H1 (cell line): Measurements from ENCODE around the gene C10orf120. TPM values are rescaled to one million over a fixed set of nuclear protein-coding genes. Genes with fewer than 3 reads are reported as not detected.

ENCODE experiments used
- CTCF ChIA-PET: fragments of 300-600 bp; sonication (Branson Sonifier 250); formaldehyde crosslinking; loops from one replicate; lab custom pipeline; 2021; ENCODE audit not compliant: partially characterized antibody; lab: Charles Lee
- POLR2A ChIA-PET: fragments of 300-600 bp; sonication (Branson Sonifier 250); formaldehyde crosslinking; loops from one replicate; lab custom pipeline; 2021; ENCODE audit warnings: inconsistent platforms; ENCODE audit not compliant: partially characterized antibody; lab: Charles Lee
- DNase-seq, 2 experiments: peaks; one replicate each; pipeline versions ENCODE4 v3.0.0 to v3.0.0-alpha.2; 2010 to 2022; ENCODE audit warnings: low spot score in 2 of 2, low read depth in 1 of 2, mixed read lengths in 1 of 2
- FAIRE-seq: peaks from 2 replicates; lab custom pipeline; 2011; peaks lifted over from hg19 to GRCh38; lab: Jason Lieb, UNC
- H2AFZ ChIP-seq: 2 replicates; pipeline ENCODE4 v1.8.1; 2012; ENCODE audit warnings: low read length, inconsistent platforms
- H2AK5ac ChIP-seq: 2 replicates; pipeline ENCODE4 v1.6.1; 2013; ENCODE audit warnings: low read depth, low read length
- H2BK120ac ChIP-seq: replicated peaks from 2 replicates; pipeline ENCODE3; 2013; ENCODE audit warnings: low read depth, low read length, inconsistent platforms
- H2BK12ac ChIP-seq: 2 replicates; pipeline ENCODE4 v1.6.1; 2013; ENCODE audit warnings: low read depth, low read length
- H2BK15ac ChIP-seq: 2 replicates; pipeline ENCODE4 v1.6.1; 2013; ENCODE audit warnings: low read length
- H2BK20ac ChIP-seq: 2 replicates; pipeline ENCODE4 v1.6.1; 2013; ENCODE audit warnings: low read length
- H2BK5ac ChIP-seq: 2 replicates; pipeline ENCODE4 v1.6.1; 2013; ENCODE audit warnings: low read depth, low read length
- H3K14ac ChIP-seq: 2 replicates; pipeline ENCODE4 v1.6.1; 2013; ENCODE audit warnings: inconsistent platforms; ENCODE audit not compliant: insufficient read length
- H3K18ac ChIP-seq: 2 replicates; pipeline ENCODE4 v1.6.1; 2013; ENCODE audit warnings: low read length; ENCODE audit errors: extremely low read depth
- H3K23ac ChIP-seq: 2 replicates; pipeline ENCODE4 v1.6.1; 2013; ENCODE audit warnings: inconsistent platforms; ENCODE audit not compliant: insufficient read length
- H3K23me2 ChIP-seq: 2 replicates; pipeline ENCODE4 v1.6.1; 2013; ENCODE audit warnings: low read depth, low read length
- H3K27ac ChIP-seq: 2 replicates; pipeline ENCODE4 v1.6.1; 2011; ENCODE audit warnings: low read depth, low read length, inconsistent platforms
- H3K27me3 ChIP-seq, 4 experiments: replicated peaks in 1 of 4; 1 replicate in 1 of 4; 2 replicates in 3 of 4; pipeline versions ENCODE4 v1.6.1 to v1.8.1; 2011 to 2013; ENCODE audit warnings: low read length in 3 of 4, mild to moderate bottlenecking in 3 of 4, inconsistent platforms in 2 of 4, mixed read lengths in 2 of 4, moderate library complexity in 1 of 4; ENCODE audit not compliant: control insufficient read depth in 3 of 4, insufficient read depth in 3 of 4; ENCODE audit errors: extremely low read depth in 1 of 4
- H3K36me3 ChIP-seq, 4 experiments: 2 replicates each; pipeline versions ENCODE4 v1.6.1 to v1.8.1; 2011 to 2013; ENCODE audit warnings: mild to moderate bottlenecking in 4 of 4, low read length in 3 of 4, moderate library complexity in 2 of 4, control low read depth in 1 of 4, inconsistent platforms in 1 of 4; ENCODE audit not compliant: insufficient read depth in 4 of 4, control insufficient read depth in 2 of 4
- H3K4ac ChIP-seq: replicated peaks from 2 replicates; pipeline ENCODE3; 2013; ENCODE audit warnings: low read length, low read depth, mixed read lengths, inconsistent platforms; ENCODE audit not compliant: insufficient read length
- H3K4me1 ChIP-seq, 4 experiments: replicated peaks in 1 of 4; 1 replicate in 1 of 4; 2 replicates in 3 of 4; pipeline versions ENCODE4 v1.6.1 to v1.8.1; 2011 to 2013; ENCODE audit warnings: low read length in 3 of 4, inconsistent platforms in 2 of 4, mixed read lengths in 1 of 4; ENCODE audit not compliant: insufficient read depth in 4 of 4, control insufficient read depth in 3 of 4
- H3K4me2 ChIP-seq, 2 experiments: 2 replicates each; pipeline versions ENCODE4 v1.6.1 to v1.8.1; 2011 to 2013; ENCODE audit warnings: low read depth in 2 of 2, low read length in 2 of 2, control low read depth in 1 of 2, inconsistent platforms in 1 of 2, mild to moderate bottlenecking in 1 of 2; ENCODE audit not compliant: insufficient read depth in 1 of 2
- H3K4me3 ChIP-seq, 4 experiments: fragments of 200-600, 300-600 bp in 1 of 4; sonication (generic), shearing (Covaris generic), sonication (Bioruptor Twin) in 1 of 4; 2 replicates each; pipeline versions ENCODE4 v1.5.1 to v1.8.1; 2011 to 2016; ENCODE audit warnings: low read length in 4 of 4, low read depth in 3 of 4, control low read depth in 2 of 4, inconsistent platforms in 2 of 4, mild to moderate bottlenecking in 2 of 4, mixed read lengths in 1 of 4, moderate library complexity in 1 of 4; ENCODE audit not compliant: insufficient read depth in 2 of 4; ENCODE audit errors: extremely low read depth in 1 of 4
- H3K56ac ChIP-seq: replicated peaks from 2 replicates; pipeline ENCODE3; 2013; ENCODE audit warnings: low read depth, mild to moderate bottlenecking, mixed read lengths, low read length, inconsistent platforms; ENCODE audit not compliant: insufficient read length
- H3K79me1 ChIP-seq: 2 replicates; pipeline ENCODE4 v1.6.1; 2013; ENCODE audit warnings: low read depth, low read length, control low read depth
- H3K79me2 ChIP-seq, 2 experiments: 2 replicates each; pipeline versions ENCODE4 v1.6.1 to v1.8.1; 2012 to 2013; ENCODE audit warnings: low read length in 2 of 2, mild to moderate bottlenecking in 2 of 2, inconsistent platforms in 1 of 2; ENCODE audit not compliant: insufficient read depth in 2 of 2, control insufficient read depth in 1 of 2
- H3K9ac ChIP-seq, 4 experiments: replicated peaks in 1 of 4; 1 replicate in 1 of 4; 2 replicates in 3 of 4; pipeline versions ENCODE4 v1.6.1 to v1.8.1; 2011 to 2013; ENCODE audit warnings: low read depth in 3 of 4, low read length in 3 of 4, control low read depth in 2 of 4, mild to moderate bottlenecking in 2 of 4, moderate library complexity in 2 of 4, inconsistent platforms in 1 of 4; ENCODE audit errors: extremely low read depth in 1 of 4
- H3K9me3 ChIP-seq, 2 experiments: 2 replicates each; pipeline versions ENCODE4 v1.6.1 to v1.8.1; 2012 to 2013; ENCODE audit warnings: mild to moderate bottlenecking in 2 of 2, moderate library complexity in 2 of 2, control low read depth in 1 of 2, inconsistent platforms in 1 of 2, low read depth in 1 of 2, low read length in 1 of 2, mixed read lengths in 1 of 2; ENCODE audit not compliant: insufficient read depth in 2 of 2
- H4K20me1 ChIP-seq, 2 experiments: replicated peaks in 1 of 2; 2 replicates each; pipeline versions ENCODE3 to v1.8.1; 2011 to 2013; ENCODE audit warnings: inconsistent platforms in 2 of 2, low read length in 2 of 2, mild to moderate bottlenecking in 1 of 2; ENCODE audit not compliant: insufficient read depth in 2 of 2, control insufficient read depth in 1 of 2
- H4K5ac ChIP-seq: 2 replicates; pipeline ENCODE4 v1.6.1; 2013; ENCODE audit warnings: low read length, low read depth, mixed read lengths, inconsistent platforms; ENCODE audit not compliant: insufficient read length
- H4K8ac ChIP-seq: 2 replicates; pipeline ENCODE4 v1.8.0; 2013; ENCODE audit warnings: mild to moderate bottlenecking, moderate library complexity, low read length, inconsistent platforms; ENCODE audit not compliant: insufficient read depth; ENCODE audit errors: extremely low read depth
- H4K91ac ChIP-seq: replicated peaks from 2 replicates; pipeline ENCODE3; 2013; ENCODE audit warnings: low read length, mixed read lengths, inconsistent platforms; ENCODE audit not compliant: insufficient read length
- MAFK ChIP-seq: IDR thresholded peaks from 2 replicates; pipeline ENCODE4 v1.6.1; 2012; ENCODE audit warnings: low read depth, mild to moderate bottlenecking, improper control_type of control experiment, low read length
- WGBS, 2 experiments: shearing (Covaris generic) in 1 of 2; methylation state at CpG; one replicate each; pipeline versions ENCODE4 v1.1.6 to v1.1.7; 2013 to 2015; ENCODE audit warnings: low lambda C conversion rate in 2 of 2, mixed read lengths in 2 of 2, inconsistent platforms in 1 of 2, low coverage in 1 of 2, missing lambda C conversion rate in 1 of 2; ENCODE audit not compliant: insufficient replicate concordance in 2 of 2, insufficient coverage in 1 of 2, insufficient read length in 1 of 2; ENCODE audit errors: extremely low coverage in 1 of 2, missing lambda C conversion rate in 1 of 2; 5-methylcytosine and 5-hydroxymethylcytosine counted together
- polyA plus RNA-seq, 7 experiments: library from polyadenylated mRNA; depleted of rRNA in 3 of 7; stranded (reverse) in 5 of 7; unstranded in 2 of 7; fragments of >200 nt in 5 of 7; fragments of 200-250 nt in 2 of 7; gene quantifications; 1 replicate in 5 of 7; 2 replicates in 1 of 7; 4 replicates in 1 of 7; pipeline versions ENCODE4 v1.2.1 to v1.2.3, GENCODE V29; 2011 to 2013; ENCODE audit warnings: missing spikeins in 2 of 7, mixed read lengths in 2 of 7
- total RNA-seq: library from RNA; stranded (reverse); fragmentation: NEBNext Ultra II Directional; extraction: Animal tissue kit (Norgen Biotek cat#: 25700); gene quantifications from 2 replicates; pipeline ENCODE4 v1.2.1, GENCODE V29; 2021

C10orf120 gene
- total and polyA plus RNA-seq, 2 of the 8 experiments (the other 6 are each of a cell fraction or from before 2014, with no cell fraction given) = not detected

- DNase-seq (no peak), FAIRE-seq (no peak)
- no peak overlapping the region for H3K27ac ChIP-seq
- H4K91ac ChIP-seq = no peak overlapping the region
- 100% methylated on average over 2 of the region's 2 CpGs; no CpG with 5 or more reads in 1 of the 2 experiments for WGBS, 2 experiments
- no peak overlapping the region for H3K9ac ChIP-seq
- TF ChIP-seq MAFK = no peak
- no peaks in the 10 kb centered on the region for H3K79me1 ChIP-seq
- H3K56ac ChIP-seq = no peak overlapping the region
- no peak overlapping the region for H2BK120ac ChIP-seq
- POLR2A ChIA-PET = no interaction called here
- H2BK20ac ChIP-seq = no peak overlapping the region
- H3K18ac ChIP-seq = no peak overlapping the region
- H2BK5ac ChIP-seq = no peak overlapping the region
- no peaks in the 10 kb centered on the region; a peak in 2 of 7 replicates for H3K4me1 ChIP-seq
- no peaks in the 10 kb centered on the region for H3K79me2 ChIP-seq
- H3K14ac ChIP-seq = no peak overlapping the region
- no peak overlapping the region for H3K4me2 ChIP-seq
- no peaks in the 10 kb centered on the region for H3K27me3 ChIP-seq
- no peak overlapping the region for H4K8ac ChIP-seq
- no peak overlapping the region for H3K4ac ChIP-seq
- no peaks in the 10 kb centered on the region for H3K23me2 ChIP-seq
- no peak overlapping the region for H2BK15ac ChIP-seq
- no peak overlapping the region for H4K5ac ChIP-seq
- H3K23ac ChIP-seq = no peak overlapping the region
- H3K4me3 ChIP-seq = no peak overlapping the region
- H4K20me1 ChIP-seq = no peaks in the 10 kb centered on the region
- no peaks in the 10 kb centered on the region for H3K9me3 ChIP-seq
- no peak overlapping the region for H2AFZ ChIP-seq
- H2BK12ac ChIP-seq = no peak overlapping the region
- H2AK5ac ChIP-seq = no peak overlapping the region
- CTCF ChIA-PET = interaction anchor here (1.1 to 2.3 kb wide), 5 partner anchors 14 to 376 kb away, joined by 4 to 11 read pairs (median 5); no protein-coding TSS in a partner anchor
- no peaks in the 10 kb centered on the region for H3K36me3 ChIP-seq
Observed at GRCh38 chr10:122675278-122675677, 24.4 kb downstream of the C10orf120 start.
